Astrocyte of the spinal cord (primary cell): ENCODE measurements around the gene SOCS3.
A peak's percentile ranks its signal among the peaks of the same experiment; 100 is the strongest.

ENCODE experiments used
- DNase-seq: peaks from one replicate; pipeline ENCODE4 v3.0.0; 2011; ENCODE audit warnings: low read depth, low spot score
- H3K4me3 ChIP-seq: 2 replicates; pipeline ENCODE4 v1.5.1; 2011; ENCODE audit warnings: low read depth, mild to moderate bottlenecking, low read length, moderate library complexity
- CTCF ChIP-seq: IDR thresholded peaks from 2 replicates; pipeline ENCODE4 v1.5.1; 2012; ENCODE audit warnings: low read depth, mild to moderate bottlenecking, low read length, inconsistent platforms
- in situ Hi-C: cut with HindIII; loops from 2 replicates; pipeline ENCODE4 v1.10.0; 2017; ENCODE audit warnings: low sequenced_read_pairs

SOCS3 gene

GRCh38 chr17:78353834-78354233 lies 6.0 kb downstream of the SOCS3 start:
- H3K4me3 ChIP-seq = no peak overlapping the region
- in situ Hi-C loops = no loop called here
- TF ChIP-seq CTCF = no peak
- no peak for DNase-seq

DNA sequence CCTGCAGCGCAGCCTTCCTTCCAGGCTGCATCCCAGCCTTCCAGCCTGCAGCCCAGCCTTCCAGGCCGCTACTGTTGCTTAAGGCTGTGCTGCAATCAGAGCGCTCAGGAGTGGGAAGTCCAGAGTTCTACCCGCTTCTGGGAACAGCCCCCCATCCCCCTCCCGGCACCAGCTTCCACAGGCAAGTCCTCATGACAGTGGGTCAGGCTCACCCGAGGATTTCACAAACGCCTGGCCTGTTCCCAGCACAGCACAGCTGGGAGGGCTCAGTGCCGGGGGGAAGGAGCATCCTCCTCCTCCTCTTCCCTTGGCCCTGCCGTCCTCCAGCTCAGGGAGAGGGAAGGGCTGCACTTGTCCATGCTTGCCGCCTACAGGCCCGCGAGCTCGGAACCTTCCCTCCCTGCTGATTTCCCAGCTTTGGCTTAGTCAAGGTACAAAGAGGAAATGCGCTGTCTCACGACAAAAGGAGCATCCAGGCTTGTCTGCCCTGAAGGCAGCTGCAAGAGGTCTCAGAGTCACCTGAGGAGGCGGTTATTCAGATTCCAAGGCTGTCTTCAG lies 8.3 kb downstream of the SOCS3 start:
- in situ Hi-C loops = no loop called here
- DNase-seq = peak; percentile 89
- H3K4me3 ChIP-seq = no peak overlapping the region
- TF ChIP-seq CTCF = no peak

DNA sequence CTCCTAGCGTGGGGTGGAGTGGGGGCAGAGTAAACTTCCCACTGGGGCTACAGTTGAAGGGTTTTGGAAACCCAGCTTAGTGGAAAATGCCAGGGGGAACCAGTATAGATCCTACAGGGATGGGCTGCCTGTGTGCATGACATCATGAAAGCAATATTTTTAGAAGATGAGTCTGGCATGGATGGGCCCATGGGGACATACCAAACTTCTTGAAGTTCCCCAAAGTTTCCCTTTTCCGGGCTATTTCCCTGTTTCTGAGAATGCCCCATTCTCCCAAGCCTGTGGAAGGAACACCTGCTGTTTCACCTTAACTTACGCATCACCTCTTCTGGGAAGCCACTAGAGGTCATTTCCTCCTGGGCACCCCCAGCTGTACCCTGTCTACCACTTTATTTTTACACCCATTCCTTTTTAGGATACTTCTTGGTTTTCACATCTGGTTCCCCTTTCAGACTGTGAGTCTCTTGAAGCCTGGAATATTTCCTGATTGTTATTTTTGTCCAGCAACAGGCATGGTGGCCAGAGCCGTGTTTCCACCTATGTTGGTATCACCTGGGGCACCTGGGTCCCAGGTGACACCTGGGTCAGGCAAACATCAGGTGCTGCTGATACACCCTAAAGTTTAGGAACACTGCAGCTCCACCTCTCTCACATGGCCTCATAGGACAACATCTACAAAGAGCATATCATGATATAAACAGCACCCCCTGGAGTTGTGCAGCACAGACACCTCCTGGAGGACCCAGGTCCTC lies 9.8 kb downstream of the SOCS3 start:
- no peak for TF ChIP-seq CTCF
- in situ Hi-C loops = no loop called here
- no peak overlapping the region for H3K4me3 ChIP-seq
- no peak for DNase-seq

GRCh38 chr17:78348055-78348770 lies 11.7 kb downstream of the SOCS3 start:
- in situ Hi-C loops = no loop called here
- H3K4me3 ChIP-seq = no peak overlapping the region
- no peak for DNase-seq
- no peak for TF ChIP-seq CTCF

GRCh38 chr17:78347453-78347852 lies 12.4 kb downstream of the SOCS3 start:
- in situ Hi-C loops = no loop called here
- no peak for TF ChIP-seq CTCF
- no peak for DNase-seq
- H3K4me3 ChIP-seq = no peak overlapping the region

GRCh38 chr17:78346605-78347250 lies 13.1 kb downstream of the SOCS3 start:
- no peak overlapping the region for H3K4me3 ChIP-seq
- in situ Hi-C loops = no loop called here
- TF ChIP-seq CTCF = peak; percentile 5
- DNase-seq = no peak
